ENCODE data around the gene LHX1. TPM values are rescaled to one million over a fixed set of nuclear protein-coding genes. Genes with fewer than 3 reads are reported as not detected.

LHX1 gene
- total and polyA plus RNA-seq, 10 of the 15 experiments (the other 5 are each of a cell fraction or from before 2014, with no cell fraction given) = not detected

- Histone ChIP-seq H4K20me1 (ENCODE audit: control insufficient read depth, insufficient read depth) (no peaks in the 10 kb centered on the region), H3K4me2 (ENCODE audit: control insufficient read depth, insufficient read depth) (no peak overlapping the region), H3K9ac (ENCODE audit: control insufficient read depth, insufficient read depth, low read length) (no peak overlapping the region), H3K4me3 (no peak overlapping the region), H3K9me3 (replicated peaks; ENCODE audit: control insufficient read depth, insufficient read depth, low read length) (no peaks in the 10 kb centered on the region), H3K79me2 (ENCODE audit: control insufficient read depth, insufficient read depth, low read length) (no peaks in the 10 kb centered on the region), H3K27me3 (replicated peaks in 1 of 2; ENCODE audit: control insufficient read depth in 2 of 2, insufficient read depth in 2 of 2, low read length in 1 of 2) (no peaks in the 10 kb centered on the region; a peak in 1 of 4 replicates), H3K36me3 (ENCODE audit: control insufficient read depth in 2 of 2, insufficient read depth in 2 of 2, low read length in 1 of 2) (no peaks in the 10 kb centered on the region), H2AFZ (ENCODE audit: control insufficient read depth, low read depth, low read length) (no peak overlapping the region), H3K4me1 (ENCODE audit: control insufficient read depth, insufficient read depth, low read length) (no peaks in the 10 kb centered on the region), H3K27ac (ENCODE audit: control insufficient read depth, insufficient read depth) (no peak overlapping the region)
- in situ Hi-C loops (cut with MboI) (no loop called here), intact Hi-C loops (cut with micrococcal nuclease; ENCODE audit: unreplicated experiment) (no loop called here)
- DNase-seq (ENCODE audit: low read depth, low spot score) = no peak
- ChIA-PET CTCF (no interaction called here), RAD21 (ENCODE audit: unreplicated experiment) (no interaction called here), POLR2A (no interaction called here), SMC1A (ENCODE audit: uncharacterized antibody, unreplicated experiment) (no interaction called here)
- BruUV-seq (replicated peaks) = no TSS peak
- 57% methylated on average over 3 of the region's 3 CpGs for WGBS (ENCODE audit: insufficient coverage, insufficient replicate concordance, low lambda C conversion rate, missing lambda C conversion rate)
- no peak for FAIRE-seq
- TF ChIP-seq SMARCA5 (IDR thresholded peaks at IDR 0.05) (no peak), FOS (IDR thresholded peaks at IDR 0.05; ENCODE audit: borderline replicate concordance, extremely low read depth, insufficient read length) (no peak), NBN (IDR thresholded peaks at IDR 0.05) (no peak), SP1 (IDR thresholded peaks at IDR 0.05; ENCODE audit: low read depth, low read length) (no peak), NFYA (IDR thresholded peaks at IDR 0.05; ENCODE audit: borderline replicate concordance, low read depth, low read length) (no peak), ATF2 (IDR thresholded peaks at IDR 0.05; ENCODE audit: low read length) (no peak), REST (IDR thresholded peaks at IDR 0.05; ENCODE audit: low read depth, low read length) (no peak), KLF5 (IDR thresholded peaks at IDR 0.05; ENCODE audit: partially characterized antibody) (no peak), TCF7 (IDR thresholded peaks at IDR 0.05; ENCODE audit: borderline replicate concordance) (no peak)
- ATAC-seq = no peak
These were observed 26.3 kb upstream of the LHX1 start for GRCh38 chr17:36911001-36911400.

Data from GM12878 (cell line).